HepG2 (cell line): ENCODE measurements around the gene PLEKHH1. TPM values are rescaled to one million over a fixed set of nuclear protein-coding genes. Genes with fewer than 3 reads are reported as not detected.

Experiments used
- ARHGAP35 ChIP-seq: sonication (generic); formaldehyde crosslinking; IDR thresholded peaks from 2 replicates; pipeline ENCODE4 v1.9.0; 2022; ENCODE audit warnings: mild to moderate bottlenecking, inconsistent platforms, moderate library complexity, missing genetic modification reagents, borderline replicate concordance
- ATF7 ChIP-seq, 2 experiments: fragments of 450-650 bp in 1 of 2; sonication (generic) in 1 of 2; formaldehyde crosslinking in 1 of 2; IDR thresholded peaks; 2 replicates each; pipeline versions ENCODE4 v1.4.0 to v1.6.1; 2016 to 2020; ENCODE audit warnings: antibody characterized with exemption in 1 of 2, mild to moderate bottlenecking in 1 of 2, missing genetic modification reagents in 1 of 2
- GMEB1 ChIP-seq: sonication (generic); formaldehyde crosslinking; IDR thresholded peaks from 2 replicates; pipeline ENCODE4 v1.5.1; 2020; ENCODE audit warnings: missing genetic modification reagents, mild to moderate bottlenecking, borderline replicate concordance
- KMT2B ChIP-seq: IDR thresholded peaks from 2 replicates; pipeline ENCODE4 v1.6.1; 2016; ENCODE audit warnings: missing genetic modification reagents, missing compliant biosample characterization
- LCORL ChIP-seq, 2 experiments: fragments of 450-650 bp in 1 of 2; sonication (generic) in 1 of 2; formaldehyde crosslinking in 1 of 2; IDR thresholded peaks; 2 replicates each; pipeline versions ENCODE4 v1.5.0 to v1.6.1; 2017 to 2020; ENCODE audit warnings: antibody characterized with exemption in 1 of 2, missing genetic modification reagents in 1 of 2
- MXD4 ChIP-seq: IDR thresholded peaks from 2 replicates; pipeline ENCODE4 v1.6.1; 2016; ENCODE audit warnings: mild to moderate bottlenecking, missing biosample characterization, missing genetic modification reagents
- RBM22 ChIP-seq: fragments of 200-400 bp; formaldehyde crosslinking; optimal IDR thresholded peaks from 2 replicates; pipeline ENCODE3; 2017; ENCODE audit warnings: mild to moderate bottlenecking, low read length, moderate library complexity
- RFX1 ChIP-seq: fragments of 450-650 bp; IDR thresholded peaks from 2 replicates; pipeline ENCODE4 v1.6.1; 2017
- RXRB ChIP-seq: IDR thresholded peaks from 2 replicates; pipeline ENCODE4 v1.6.1; 2016; ENCODE audit warnings: borderline replicate concordance, missing genetic modification reagents, missing compliant biosample characterization
- SMC3 ChIP-seq: IDR thresholded peaks from 2 replicates; pipeline ENCODE4 v1.6.1; 2011; ENCODE audit warnings: low read length, improper control_type of control experiment
- SPEN ChIP-seq: sonication (generic); formaldehyde crosslinking; IDR thresholded peaks from 2 replicates; pipeline ENCODE4 v1.5.1; 2020; ENCODE audit warnings: low read depth, mild to moderate bottlenecking, missing genetic modification reagents
- STAG1 ChIP-seq: sonication (generic); formaldehyde crosslinking; IDR thresholded peaks from 2 replicates; pipeline ENCODE4 v1.4.0; 2020; ENCODE audit warnings: missing genetic modification reagents
- THAP7 ChIP-seq: sonication (generic); formaldehyde crosslinking; IDR thresholded peaks from 2 replicates; pipeline ENCODE4 v1.8.1; 2023; ENCODE audit warnings: mild to moderate bottlenecking, missing genetic modification reagents
- TMF1 ChIP-seq: sonication (generic); formaldehyde crosslinking; IDR thresholded peaks from 2 replicates; pipeline ENCODE4 v1.8.1; 2022; ENCODE audit warnings: low read depth, missing genetic modification reagents
- ZBTB34 ChIP-seq: sonication (generic); formaldehyde crosslinking; IDR thresholded peaks from 2 replicates; pipeline ENCODE4 v1.8.0; 2022; ENCODE audit warnings: mild to moderate bottlenecking, missing genetic modification reagents
- ZNF253 ChIP-seq: sonication (generic); formaldehyde crosslinking; IDR thresholded peaks from 2 replicates; pipeline ENCODE4 v1.8.0; 2022; ENCODE audit warnings: mild to moderate bottlenecking, missing genetic modification reagents, borderline replicate concordance
- ZNF281 ChIP-seq: sonication (generic); formaldehyde crosslinking; IDR thresholded peaks from 2 replicates; pipeline ENCODE4 v1.4.0; 2020; ENCODE audit warnings: missing genetic modification reagents, borderline replicate concordance
- ZNF337 ChIP-seq: sonication (generic); formaldehyde crosslinking; IDR thresholded peaks from 2 replicates; pipeline ENCODE4 v1.5.1; 2020; ENCODE audit warnings: missing genetic modification reagents, low read depth, mild to moderate bottlenecking, borderline replicate concordance
- ZNF460 ChIP-seq: sonication (generic); formaldehyde crosslinking; IDR thresholded peaks from 2 replicates; pipeline ENCODE4 v1.5.1; 2020; ENCODE audit warnings: missing genetic modification reagents, mild to moderate bottlenecking, borderline replicate concordance
- ZNF576 ChIP-seq: sonication (generic); formaldehyde crosslinking; IDR thresholded peaks from 2 replicates; pipeline ENCODE4 v1.4.0; 2020; ENCODE audit warnings: mild to moderate bottlenecking, missing genetic modification reagents
- ZNF670 ChIP-seq: sonication (generic); formaldehyde crosslinking; IDR thresholded peaks from 2 replicates; pipeline ENCODE4 v1.8.0; 2022; ENCODE audit warnings: mild to moderate bottlenecking, missing genetic modification reagents, borderline replicate concordance
- polyA plus RNA-seq, 8 experiments: library from polyadenylated mRNA; depleted of rRNA in 3 of 8; stranded (reverse) in 7 of 8; unstranded in 1 of 8; fragments of >200 nt; fragmentation: Illumina TruSeq in 4 of 8; extraction: Trizol in 4 of 8; gene quantifications; 2 replicates each; pipeline versions ENCODE4 v1.2.1 to v1.2.3, GENCODE V29; 2011 to 2016; ENCODE audit warnings: low read depth in 4 of 8, missing spikeins in 1 of 8, mixed read lengths in 1 of 8; ENCODE audit not compliant: insufficient read depth in 1 of 8
- total RNA-seq, 5 experiments: library from RNA; depleted of rRNA; stranded (reverse); fragments of >200 nt; fragmentation: Illumina TruSeq; extraction: Trizol; gene quantifications; 2 replicates each; pipeline ENCODE4 v1.2.3, GENCODE V29; 2016; ENCODE audit warnings: low read depth in 1 of 5

The PLEKHH1 gene
- total and polyA plus RNA-seq, 2 of the 13 experiments (the other 11 are each of a cell fraction or from before 2014, with no cell fraction given): 8.6 to 15.8 TPM

GRCh38 chr14:67599698-67600561 lies 66.8 kb downstream of the PLEKHH1 start, which contains the start of gene PIGH (continued):
- TF ChIP-seq SMC3: no peak
- TF ChIP-seq ZNF460 (CRISPR knock-in tag): no peak
- no peak for TF ChIP-seq ARHGAP35
- TF ChIP-seq ZNF576: no peak
- no peak for TF ChIP-seq THAP7 (CRISPR knock-in tag)
- TF ChIP-seq RXRB: 0 out of 2 replicates have a peak, but pooled peaks have one; percentile 33
- no peak; the same call in 1 of the 2 replicates for TF ChIP-seq ZNF281 (CRISPR knock-in tag)
- TF ChIP-seq MXD4: peak; percentile 64; the same call in 1 of the 2 replicates
- TF ChIP-seq STAG1: peak; percentile 35; the same call in 1 of the 2 replicates
- TF ChIP-seq ATF7 (IDR thresholded peaks at IDR 0.05): no peak
- no peak for TF ChIP-seq ATF7 (CRISPR knock-in tag; IDR thresholded peaks at IDR 0.05)
- TF ChIP-seq GMEB1 (CRISPR knock-in tag): peak; percentile 74; the same call in 1 of the 2 replicates
- TF ChIP-seq ZNF670 (CRISPR knock-in tag): peak; percentile 76; the same call in 1 of the 2 replicates
- TF ChIP-seq ZBTB34 (CRISPR knock-in tag): 0 out of 2 replicates have a peak, but pooled peaks have one; percentile 68
- TF ChIP-seq SPEN: peak; percentile 65
- no peak for TF ChIP-seq LCORL (IDR thresholded peaks at IDR 0.05)
- peak; percentile 86 for TF ChIP-seq LCORL (CRISPR knock-in tag; IDR thresholded peaks at IDR 0.05)
- TF ChIP-seq ZNF253 (CRISPR knock-in tag): peak; percentile 22; the same call in 1 of the 2 replicates
- TF ChIP-seq RFX1: no peak
- TF ChIP-seq TMF1 (CRISPR knock-in tag): no peak
- peak; percentile 60; the same call in 1 of the 2 replicates for TF ChIP-seq KMT2B (CRISPR knock-in tag)
- no peak for TF ChIP-seq RBM22
- no peak; the same call in 1 of the 2 replicates for TF ChIP-seq ZNF337 (CRISPR knock-in tag)
